ENCODE data around the gene DPY19L3.
"Not testable (repeated sequence)": the region's sequence is repeated elsewhere in the genome, so short reads cannot be mapped to it uniquely, and the experiment has no call there.

The DPY19L3 gene

GRCh38 chr19:32397671-32398101 lies 7.9 kb upstream of the DPY19L3 start:
- DNase-seq (ENCODE audit: low read depth) = peak; percentile 79

- DNase-seq (ENCODE audit: low read depth) = no peak
Observed at GRCh38 chr19:32401992-32402391, 3.6 kb upstream of the DPY19L3 start.

- no peak for DNase-seq (ENCODE audit: low read depth)
Observed at GRCh38 chr19:32403291-32403995, 2.1 kb upstream of the DPY19L3 start.

GRCh38 chr19:32404213-32404932 lies 1.2 kb upstream of the DPY19L3 start:
- peak; percentile 25 for DNase-seq (ENCODE audit: low read depth)

- DNase-seq (ENCODE audit: low read depth) = peak; percentile 35
Observed at GRCh38 chr19:32404933-32405430, 588 bp upstream of the DPY19L3 start.

GRCh38 chr19:32406161-32407003 lies 812 bp downstream of the DPY19L3 start:
- DNase-seq (ENCODE audit: low read depth) = peak; percentile 19

GRCh38 chr19:32407004-32407992 lies 1.7 kb downstream of the DPY19L3 start:
- DNase-seq (ENCODE audit: low read depth) = peak; percentile 61

- DNase-seq (ENCODE audit: low read depth) = no peak
Observed at GRCh38 chr19:32415246-32415645, 9.7 kb downstream of the DPY19L3 start.

GRCh38 chr19:32415669-32416068 lies 10.1 kb downstream of the DPY19L3 start:
- DNase-seq (ENCODE audit: low read depth) = no peak

- peak; percentile 35 for DNase-seq (ENCODE audit: low read depth)
Observed at GRCh38 chr19:32416749-32417456, 11.3 kb downstream of the DPY19L3 start.

- DNase-seq (ENCODE audit: low read depth) = no peak
Observed at GRCh38 chr19:32418155-32418554, 12.6 kb downstream of the DPY19L3 start.

- peak; percentile 72 for DNase-seq (ENCODE audit: low read depth)
Observed at GRCh38 chr19:32421589-32422361, 16.2 kb downstream of the DPY19L3 start.

GRCh38 chr19:32422435-32422834 lies 16.9 kb downstream of the DPY19L3 start:
- DNase-seq (ENCODE audit: low read depth) = no peak

GRCh38 chr19:32423944-32424343 lies 18.4 kb downstream of the DPY19L3 start:
- DNase-seq (ENCODE audit: low read depth) = not testable (repeated sequence)

GRCh38 chr19:32427536-32427935 lies 22.0 kb downstream of the DPY19L3 start:
- DNase-seq (ENCODE audit: low read depth) = no peak

- no peak for DNase-seq (ENCODE audit: low read depth)
Observed at GRCh38 chr19:32436692-32437091, 31.1 kb downstream of the DPY19L3 start.

GRCh38 chr19:32437096-32437495 lies 31.5 kb downstream of the DPY19L3 start:
- DNase-seq (ENCODE audit: low read depth) = no peak

GRCh38 chr19:32438751-32439150 lies 33.2 kb downstream of the DPY19L3 start:
- no peak for DNase-seq (ENCODE audit: low read depth)

- no peak for DNase-seq (ENCODE audit: low read depth)
Observed at GRCh38 chr19:32442650-32443049, 37.1 kb downstream of the DPY19L3 start.

- not testable (repeated sequence) for DNase-seq (ENCODE audit: low read depth)
Observed at GRCh38 chr19:32447534-32447933, 42.0 kb downstream of the DPY19L3 start.

Data from iris pigment epithelial cell (primary cell).